Measurements from ENCODE around the gene CRIP2. TPM values are rescaled to one million over a fixed set of nuclear protein-coding genes. Genes with fewer than 3 reads are reported as not detected.

CRIP2 gene
- total RNA-seq, 3 donors from 2014 or later (not counting 1 experiment from before 2014, with no cell fraction given) = 1.7 to 4.6 (median 2.0) TPM

DNA sequence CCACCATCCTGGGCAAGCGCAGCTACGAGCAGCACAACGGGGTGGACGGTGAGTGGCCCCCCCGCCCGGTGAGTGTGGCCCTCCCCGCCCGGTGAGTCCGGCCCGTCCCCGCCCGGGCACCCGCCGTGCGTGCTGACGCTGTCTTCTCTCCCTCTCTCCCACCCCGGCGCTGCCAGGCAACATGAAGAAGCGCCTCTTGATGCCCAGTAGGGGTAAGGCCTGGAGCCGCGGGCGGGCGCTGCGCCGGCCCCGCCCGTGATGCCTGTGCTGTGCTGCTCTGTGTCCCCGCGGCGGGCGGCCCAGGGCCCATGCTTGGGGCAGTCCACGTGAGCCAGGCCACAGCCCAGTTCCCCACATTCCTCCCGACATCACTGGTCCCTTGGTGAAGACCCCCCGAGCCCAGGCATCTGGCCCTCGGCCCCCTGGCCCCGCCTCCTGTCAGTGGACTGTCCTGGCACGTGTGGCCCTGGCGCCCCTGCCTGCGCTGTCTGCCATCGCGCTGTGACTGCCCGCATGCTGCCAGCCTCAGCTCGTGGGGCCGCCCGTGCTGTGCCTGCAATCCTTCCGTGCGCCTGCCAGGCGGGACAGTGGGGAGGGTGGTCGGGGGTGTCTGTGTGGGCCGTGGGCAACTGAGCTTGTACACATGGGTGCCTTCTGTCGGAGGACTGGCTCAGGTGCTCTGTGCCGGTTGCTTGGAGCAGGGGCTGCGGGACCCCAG is 7.9 kb upstream of the CRIP2 start:
- Histone ChIP-seq H3K27me3 (ENCODE audit: control insufficient read depth, insufficient read depth, low read length) (no peaks in the 10 kb centered on the region), H3K4me3 (ENCODE audit: low read length) (no peak overlapping the region), H3K4me1 (ENCODE audit: control insufficient read depth, insufficient read depth, low read length) (no peaks in the 10 kb centered on the region), H3K36me3 (ENCODE audit: control insufficient read depth, insufficient read depth, low read length) (peaks cover 25% of the 10 kb centered on the region), H3K27ac (ENCODE audit: low read length) (no peak overlapping the region), H3K9me3 (ENCODE audit: control insufficient read depth, insufficient read depth, low read length) (no peaks in the 10 kb centered on the region)
- Mint-ChIP-seq H3K27me3 (ENCODE audit: low read depth in 2 of 2) (no peaks in the 10 kb centered on the region), H3K4me3 (no peak overlapping the region), H3K9me3 (no peaks in the 10 kb centered on the region), H3K4me1 (no peaks in the 10 kb centered on the region), H3K27ac (no peak overlapping the region), H3K36me3 (no peaks in the 10 kb centered on the region)
- DNase-seq (no peak), ATAC-seq (no peak)
- 95% methylated on average over 53 of the region's 53 CpGs for WGBS (ENCODE audit: insufficient coverage)
- TF ChIP-seq CTCF (IDR thresholded peaks at IDR 0.05) = no peak
- intact Hi-C loops (cut with micrococcal nuclease) = no loop called here

- no peaks in the 10 kb centered on the region for H3K4me1 ChIP-seq (ENCODE audit: control insufficient read depth, insufficient read depth, low read length)
- no peak overlapping the region for H3K4me3 ChIP-seq (ENCODE audit: low read length)
- Mint-ChIP-seq H3K4me1 (no peaks in the 10 kb centered on the region), H3K36me3 (no peaks in the 10 kb centered on the region), H3K27me3 (ENCODE audit: low read depth in 2 of 2) (no peaks in the 10 kb centered on the region), H3K27ac (no peak overlapping the region), H3K9me3 (no peaks in the 10 kb centered on the region), H3K4me3 (no peak overlapping the region)
- no peak for TF ChIP-seq CTCF (IDR thresholded peaks at IDR 0.05)
- WGBS (ENCODE audit: insufficient coverage) = 95% methylated on average over 20 of the region's 20 CpGs
- peaks cover 24% of the 10 kb centered on the region for H3K36me3 ChIP-seq (ENCODE audit: control insufficient read depth, insufficient read depth, low read length)
- no peaks in the 10 kb centered on the region for H3K9me3 ChIP-seq (ENCODE audit: control insufficient read depth, insufficient read depth, low read length)
- no peak for DNase-seq
- H3K27me3 ChIP-seq (ENCODE audit: control insufficient read depth, insufficient read depth, low read length) = no peaks in the 10 kb centered on the region
- intact Hi-C loops (cut with micrococcal nuclease) = no loop called here
- ATAC-seq = no peak
- no peak overlapping the region for H3K27ac ChIP-seq (ENCODE audit: low read length)
Measured at GRCh38 chr14:105467249-105467941, 7.2 kb upstream of the CRIP2 start.

DNA sequence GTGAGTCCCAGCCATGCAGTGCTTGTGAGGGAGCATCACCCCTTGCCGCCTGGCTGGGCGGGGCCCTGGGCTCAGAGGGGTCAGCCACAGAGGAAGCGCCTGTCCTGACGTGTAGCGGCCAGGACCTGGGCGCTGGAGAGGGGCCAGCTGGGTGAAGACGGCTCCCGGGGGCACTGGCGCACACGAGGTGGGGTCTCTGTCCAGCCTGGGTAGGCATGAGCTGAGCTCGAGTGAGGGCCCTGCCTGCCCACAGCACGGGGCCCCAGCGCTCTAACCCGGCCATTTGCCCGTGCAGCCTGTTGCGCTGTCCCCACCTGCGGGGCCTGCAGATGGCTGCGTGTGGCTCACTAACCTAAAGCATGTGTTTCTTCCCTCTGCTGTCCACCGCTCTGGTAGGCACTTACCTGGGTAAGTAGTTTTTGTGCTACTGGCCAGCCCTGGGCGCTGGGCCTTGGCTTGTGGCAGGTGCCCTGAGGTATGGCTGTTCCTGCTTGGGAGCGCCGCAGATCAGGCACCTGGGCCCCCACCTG is 6.6 kb upstream of the CRIP2 start:
- H3K9me3 Mint-ChIP-seq = no peaks in the 10 kb centered on the region
- WGBS (ENCODE audit: insufficient coverage) = 94% methylated on average over 22 of the region's 22 CpGs

More for the DNA sequence above, 6.6 kb upstream of the CRIP2 start:
- Histone ChIP-seq H3K4me3 (ENCODE audit: low read length) (no peak overlapping the region), H3K36me3 (ENCODE audit: control insufficient read depth, insufficient read depth, low read length) (peaks cover 22% of the 10 kb centered on the region), H3K9me3 (ENCODE audit: control insufficient read depth, insufficient read depth, low read length) (no peaks in the 10 kb centered on the region), H3K27me3 (ENCODE audit: control insufficient read depth, insufficient read depth, low read length) (no peaks in the 10 kb centered on the region), H3K27ac (ENCODE audit: low read length) (no peak overlapping the region), H3K4me1 (ENCODE audit: control insufficient read depth, insufficient read depth, low read length) (no peaks in the 10 kb centered on the region)
- no peak for ATAC-seq
- Mint-ChIP-seq H3K36me3 (no peaks in the 10 kb centered on the region), H3K27me3 (ENCODE audit: low read depth in 2 of 2) (no peaks in the 10 kb centered on the region), H3K27ac (no peak overlapping the region), H3K4me3 (no peak overlapping the region), H3K4me1 (no peaks in the 10 kb centered on the region)
- TF ChIP-seq CTCF (IDR thresholded peaks at IDR 0.05) = no peak
- intact Hi-C loops (cut with micrococcal nuclease) = no loop called here
- DNase-seq = no peak

Measured in natural killer cell (primary cell).